Neural cell (in vitro differentiated cells): ENCODE data around the gene CRELD1. TPM values are rescaled to one million over a fixed set of nuclear protein-coding genes. Genes with fewer than 3 reads are reported as not detected.

ENCODE experiments used
- H2AFZ ChIP-seq: fragments of 200-600, 300-800 bp; sonication (generic), shearing (Covaris generic); 2 replicates; pipeline ENCODE4 v1.6.0; 2014; ENCODE audit warnings: low read depth, mild to moderate bottlenecking, antibody characterized with exemption, low read length, moderate library complexity
- H3F3A ChIP-seq: fragments of 200-600 bp; shearing (Covaris generic); 2 replicates; pipeline ENCODE4 v1.6.1; 2016; ENCODE audit warnings: mild to moderate bottlenecking, moderate library complexity, mixed read lengths, antibody characterized with exemption, low read length; ENCODE audit not compliant: insufficient read depth, poor library complexity, severe bottlenecking
- H3K27ac ChIP-seq: fragments of 200-600, 300-800 bp; sonication (generic), shearing (Covaris generic); 2 replicates; pipeline ENCODE4 v1.5.1; 2014; ENCODE audit warnings: mild to moderate bottlenecking, low read length, moderate library complexity
- H3K27me3 ChIP-seq: fragments of 300-800, 200-600 bp; sonication (generic), shearing (Covaris generic); 2 replicates; pipeline ENCODE4 v1.6.0; 2014; ENCODE audit warnings: mild to moderate bottlenecking, low read depth, low read length, moderate library complexity; ENCODE audit not compliant: insufficient read depth
- H3K36me3 ChIP-seq: fragments of 300-800, 200-600 bp; sonication (generic), shearing (Covaris generic); 2 replicates; pipeline ENCODE4 v1.5.1; 2014; ENCODE audit warnings: mild to moderate bottlenecking, antibody characterized with exemption, low read length, moderate library complexity; ENCODE audit not compliant: insufficient read depth
- H3K4me2 ChIP-seq: fragments of 300-800, 200-600 bp; sonication (generic), shearing (Covaris generic); 2 replicates; pipeline ENCODE4 v1.6.0; 2014; ENCODE audit warnings: mild to moderate bottlenecking, low read length
- H3K4me3 ChIP-seq: fragments of 300-800, 200-600 bp; sonication (generic), shearing (Covaris generic); 2 replicates; pipeline ENCODE4 v1.5.1; 2014; ENCODE audit warnings: mild to moderate bottlenecking, low read length, moderate library complexity
- H3K79me2 ChIP-seq: fragments of 200-600 bp; shearing (Covaris generic); replicated peaks from 2 replicates; pipeline ENCODE4 v1.6.0; 2014; ENCODE audit warnings: mild to moderate bottlenecking, low read length, moderate library complexity; ENCODE audit not compliant: insufficient read depth
- H3K9ac ChIP-seq: fragments of 300-800, 200-600 bp; sonication (generic), shearing (Covaris generic); 2 replicates; pipeline ENCODE4 v1.6.1; 2016; ENCODE audit warnings: mild to moderate bottlenecking, low read length, mixed read lengths
- H3K9me2 ChIP-seq: fragments of 200-600 bp; shearing (Covaris generic); 2 replicates; pipeline ENCODE4 v1.6.1; 2016; ENCODE audit warnings: mild to moderate bottlenecking, low read length, mixed read lengths; ENCODE audit not compliant: insufficient read depth
- H3K9me3 ChIP-seq: fragments of 200-600, 300-800 bp; sonication (generic), shearing (Covaris generic); 2 replicates; pipeline ENCODE4 v1.6.1; 2016; ENCODE audit warnings: mild to moderate bottlenecking, mixed run types, low read length, moderate library complexity, mixed read lengths
- H4K20me1 ChIP-seq: fragments of 200-600 bp; shearing (Covaris generic); 2 replicates; pipeline ENCODE4 v1.6.1; 2016; ENCODE audit warnings: mild to moderate bottlenecking, mixed run types; ENCODE audit not compliant: insufficient read depth
- CTCF ChIP-seq: fragments of 450-650 bp; IDR thresholded peaks from 2 replicates; pipeline ENCODE4 v1.5.1; 2014; ENCODE audit warnings: antibody characterized with exemption, mild to moderate bottlenecking, moderate library complexity; ENCODE audit not compliant: poor library complexity, severe bottlenecking
- EP300 ChIP-seq: fragments of 450-650 bp; conservative IDR thresholded peaks from 2 replicates; pipeline ENCODE4 v1.6.1; 2014; ENCODE audit warnings: antibody characterized with exemption, mild to moderate bottlenecking, moderate library complexity; ENCODE audit not compliant: poor library complexity, severe bottlenecking
- MXI1 ChIP-seq: fragments of 450-650 bp; conservative IDR thresholded peaks from 2 replicates; pipeline ENCODE4 v1.6.1; 2014; ENCODE audit warnings: antibody characterized with exemption, mild to moderate bottlenecking; ENCODE audit not compliant: poor library complexity, severe bottlenecking
- POLR2AphosphoS5 ChIP-seq: IDR thresholded peaks from 2 replicates; pipeline ENCODE4 v1.6.1; 2012
- RAD21 ChIP-seq: fragments of 450-650 bp; conservative IDR thresholded peaks from 2 replicates; pipeline ENCODE4 v1.6.1; 2014; ENCODE audit warnings: antibody characterized with exemption, mild to moderate bottlenecking, moderate library complexity
- REST ChIP-seq: IDR thresholded peaks from 2 replicates; pipeline ENCODE4 v1.6.1; 2012; ENCODE audit warnings: borderline replicate concordance
- SMC3 ChIP-seq: fragments of 450-650 bp; conservative IDR thresholded peaks from 2 replicates; pipeline ENCODE4 v1.6.1; 2014; ENCODE audit warnings: antibody characterized with exemption, mild to moderate bottlenecking, moderate library complexity; ENCODE audit not compliant: poor library complexity
- TAF1 ChIP-seq: IDR thresholded peaks from 2 replicates; pipeline ENCODE4 v1.6.1; 2012; ENCODE audit warnings: low read depth
- polyA plus RNA-seq: library from polyadenylated mRNA; depleted of rRNA; stranded (reverse); fragments of >200 nt; gene quantifications from 2 replicates; pipeline ENCODE4 v1.2.3, GENCODE V29; 2014

The CRELD1 gene
- polyA plus RNA-seq, 1 donor from 2014 or later: 48.9 TPM

GRCh38 chr3:9944271-9944670, 10.6 kb downstream of the CRELD1 start:
- TF ChIP-seq REST (no peak), MXI1 (no peak), RAD21 (no peak), EP300 (no peak)
- Histone ChIP-seq H3K4me3 (no peak overlapping the region), H3K4me2 (no peak overlapping the region), H4K20me1 (no peaks in the 10 kb centered on the region), H3K79me2 (no peaks in the 10 kb centered on the region), H3K9me2 (no peaks in the 10 kb centered on the region), H3F3A (no peaks in the 10 kb centered on the region), H3K36me3 (no peaks in the 10 kb centered on the region), H3K27ac (no peak overlapping the region), H3K27me3 (no peaks in the 10 kb centered on the region), H3K9me3 (no peaks in the 10 kb centered on the region), H2AFZ (no peak overlapping the region), H3K9ac (no peak overlapping the region)

DNA sequence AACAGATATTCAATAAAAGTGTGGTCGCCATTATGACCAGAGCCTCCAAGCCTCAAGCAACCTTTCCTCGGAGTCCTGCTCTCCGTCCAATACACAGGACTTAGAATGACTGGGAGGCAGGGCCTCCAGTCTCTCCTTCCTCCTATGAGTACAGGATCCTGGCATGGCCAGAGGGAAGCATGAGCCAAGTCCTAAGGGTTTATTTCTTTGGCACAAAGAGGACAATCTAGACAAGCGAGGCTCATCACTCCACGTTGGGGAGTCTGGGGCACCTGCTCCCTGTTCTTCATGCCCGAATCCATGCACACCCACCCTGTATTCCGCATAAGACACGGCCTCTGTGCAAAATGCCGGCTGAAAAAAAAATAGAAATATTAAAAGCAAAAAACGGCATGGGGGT, 11.7 kb downstream of the CRELD1 start:
- H3K36me3 ChIP-seq: no peaks in the 10 kb centered on the region
- H3K4me2 ChIP-seq: no peak overlapping the region

DNA sequence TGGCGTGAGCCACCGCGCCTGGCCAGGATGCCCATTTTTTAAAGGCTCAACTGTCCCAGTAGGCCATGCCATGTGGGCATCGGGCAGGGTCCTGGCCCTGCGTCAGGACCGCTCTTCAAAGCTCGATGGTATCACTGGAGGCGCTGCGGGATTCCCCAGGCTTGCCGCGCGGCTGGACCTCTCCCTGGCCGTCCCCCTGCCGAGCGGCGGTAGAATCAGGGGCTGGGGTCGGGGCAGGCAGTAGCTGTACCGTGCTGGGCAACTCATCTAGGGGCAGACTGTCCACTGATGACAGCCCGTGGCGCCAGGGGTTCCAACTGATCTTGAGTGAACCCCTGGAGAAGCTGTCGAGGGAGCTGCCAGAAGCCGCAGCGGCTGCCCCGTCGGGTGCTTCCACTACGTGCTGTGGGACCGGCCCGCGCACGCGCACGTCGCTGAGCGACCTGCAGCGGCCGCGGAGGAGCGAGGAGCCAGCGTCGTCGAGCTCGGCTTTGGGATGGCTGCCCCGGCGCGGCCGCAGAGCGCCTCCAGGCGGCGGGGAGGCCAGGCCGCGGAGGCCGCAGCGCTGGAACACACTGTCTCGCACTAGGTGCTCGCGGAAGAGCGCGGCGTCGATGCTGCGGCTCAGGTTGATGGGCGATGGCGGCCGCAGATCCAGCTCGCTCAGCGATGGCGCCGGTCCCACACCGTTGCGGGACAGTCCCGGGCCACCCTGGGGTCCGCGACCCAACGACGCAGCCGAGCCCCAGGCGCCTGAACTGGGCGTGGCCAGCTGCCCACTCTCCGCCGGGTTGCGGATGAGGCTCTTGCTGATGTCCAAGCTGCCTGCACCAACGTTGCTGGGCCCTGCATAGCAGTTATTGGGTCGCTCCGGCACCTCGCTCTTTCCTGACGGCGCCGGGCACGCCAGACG, 12.7 kb downstream of the CRELD1 start:
- H2AFZ ChIP-seq: no peak overlapping the region
- no peak overlapping the region for H3K9ac ChIP-seq
- no peaks in the 10 kb centered on the region for H3K79me2 ChIP-seq
- H3K36me3 ChIP-seq: no peaks in the 10 kb centered on the region
- H3K27ac ChIP-seq: no peak overlapping the region
- H3F3A ChIP-seq: no peaks in the 10 kb centered on the region
- no peak overlapping the region for H3K4me2 ChIP-seq
- TF ChIP-seq SMC3 (no peak), CTCF (peak; percentile 61), REST (no peak), TAF1 (no peak), EP300 (no peak), RAD21 (peak; percentile 47)
- no peaks in the 10 kb centered on the region for H3K27me3 ChIP-seq
- no peaks in the 10 kb centered on the region for H4K20me1 ChIP-seq
- no peaks in the 10 kb centered on the region for H3K9me3 ChIP-seq
- no peaks in the 10 kb centered on the region for H3K9me2 ChIP-seq
- peak overlapping the region; percentile 52 for H3K4me3 ChIP-seq

More for the DNA sequence above, 11.7 kb downstream of the CRELD1 start:
- Histone ChIP-seq H3F3A (no peaks in the 10 kb centered on the region), H3K9me3 (no peaks in the 10 kb centered on the region), H3K9ac (no peak overlapping the region), H3K4me3 (no peak overlapping the region), H3K79me2 (no peaks in the 10 kb centered on the region), H3K9me2 (no peaks in the 10 kb centered on the region), H4K20me1 (no peaks in the 10 kb centered on the region), H3K27ac (no peak overlapping the region), H2AFZ (no peak overlapping the region), H3K27me3 (no peaks in the 10 kb centered on the region)
- TF ChIP-seq POLR2AphosphoS5 (no peak), SMC3 (no peak), RAD21 (no peak), EP300 (no peak)
